HG03025 (cell line): Measurements from ENCODE around the gene LOX.
"Not testable (repeated sequence)": the region's sequence is repeated elsewhere in the genome, so short reads cannot be mapped to it uniquely, and the experiment has no call there.

ENCODE experiments used
- ATAC-seq: cut with Tn5 transposase; IDR thresholded peaks from one replicate; pipeline ENCODE4 v1.9.1; 2021; ENCODE audit warnings: mild to moderate bottlenecking, moderate library complexity; ENCODE audit not compliant: unreplicated experiment, low FRiP score

Gene LOX

GRCh38 chr5:122099060-122099790 lies 21.2 kb upstream of the LOX start:
- ATAC-seq: no peak

GRCh38 chr5:122097391-122097790 lies 19.3 kb upstream of the LOX start:
- ATAC-seq: no peak

GRCh38 chr5:122095158-122095557 lies 17.1 kb upstream of the LOX start:
- no peak for ATAC-seq

GRCh38 chr5:122094251-122094650 lies 16.2 kb upstream of the LOX start:
- ATAC-seq: not testable (repeated sequence)

- ATAC-seq: no peak
Measured at GRCh38 chr5:122093415-122094180, 15.5 kb upstream of the LOX start.

- ATAC-seq: no peak
Measured at GRCh38 chr5:122091936-122092600, 14.0 kb upstream of the LOX start.

GRCh38 chr5:122089096-122090013 lies 11.3 kb upstream of the LOX start:
- ATAC-seq: no peak

- ATAC-seq: no peak
Measured at GRCh38 chr5:122085041-122085440, 7.0 kb upstream of the LOX start.

- no peak for ATAC-seq
Measured at GRCh38 chr5:122083535-122083934, 5.5 kb upstream of the LOX start.

- no peak for ATAC-seq
Measured at GRCh38 chr5:122081541-122081940, 3.5 kb upstream of the LOX start.

- ATAC-seq: no peak
Measured at GRCh38 chr5:122077366-122078115, 518 bp downstream of the LOX start.

- ATAC-seq: no peak
Measured at GRCh38 chr5:122076669-122077365, 1.2 kb downstream of the LOX start.

- no peak for ATAC-seq
Measured at GRCh38 chr5:122076050-122076461, 2.0 kb downstream of the LOX start.

- no peak for ATAC-seq
Measured at GRCh38 chr5:122073864-122074263, 4.2 kb downstream of the LOX start.

- ATAC-seq: no peak
Measured at GRCh38 chr5:122073018-122073417, 5.0 kb downstream of the LOX start.

- no peak for ATAC-seq
Measured at GRCh38 chr5:122067390-122067789, 10.7 kb downstream of the LOX start.

GRCh38 chr5:122064992-122065391 lies 13.1 kb downstream of the LOX start:
- no peak for ATAC-seq

GRCh38 chr5:122063836-122064235 lies 14.2 kb downstream of the LOX start:
- ATAC-seq: no peak

GRCh38 chr5:122062205-122062604 lies 15.9 kb downstream of the LOX start:
- no peak for ATAC-seq
